Smooth muscle cell (in vitro differentiated cells): ENCODE results near the gene RORC. TPM values are rescaled to one million over a fixed set of nuclear protein-coding genes. Genes with fewer than 3 reads are reported as not detected.

Experiments used
- DNase-seq: peaks from one replicate; lab custom pipeline; 2025; ENCODE audit not compliant: unreplicated experiment; lab: John Stamatoyannopoulos, UW
- H2AFZ ChIP-seq: fragments of 200-600 bp; sonication (generic); 2 replicates; pipeline ENCODE4 v1.6.0; 2016; ENCODE audit warnings: antibody characterized with exemption, low read depth, mild to moderate bottlenecking
- H3F3A ChIP-seq: fragments of 200-600 bp; sonication (generic); 2 replicates; pipeline ENCODE4 v1.6.0; 2017; ENCODE audit warnings: antibody characterized with exemption, low read depth
- H3K27ac ChIP-seq: fragments of 200-600 bp; sonication (generic); 2 replicates; pipeline ENCODE4 v1.5.1; 2016; ENCODE audit warnings: low read depth, mild to moderate bottlenecking
- H3K27me3 ChIP-seq: fragments of 200-600 bp; sonication (generic); 2 replicates; pipeline ENCODE4 v1.6.1; 2016; ENCODE audit warnings: low read depth, mild to moderate bottlenecking
- H3K36me3 ChIP-seq: fragments of 200-600 bp; sonication (generic); 2 replicates; pipeline ENCODE4 v1.5.1; 2016; ENCODE audit warnings: low read depth
- H3K4me1 ChIP-seq: fragments of 200-600 bp; sonication (generic); 2 replicates; pipeline ENCODE4 v1.5.1; 2016; ENCODE audit warnings: low read depth
- H3K4me2 ChIP-seq: fragments of 200-600 bp; sonication (generic); 2 replicates; pipeline ENCODE4 v1.6.0; 2016; ENCODE audit warnings: mild to moderate bottlenecking
- H3K4me3 ChIP-seq: fragments of 200-600 bp; sonication (generic); 2 replicates; pipeline ENCODE4 v1.5.1; 2016; ENCODE audit warnings: mild to moderate bottlenecking
- H3K79me2 ChIP-seq: fragments of 200-600 bp; sonication (generic); 2 replicates; pipeline ENCODE4 v1.6.0; 2016; ENCODE audit warnings: low read depth, mild to moderate bottlenecking
- H3K9ac ChIP-seq: fragments of 200-600 bp; sonication (generic); 2 replicates; pipeline ENCODE4 v1.6.0; 2016; ENCODE audit warnings: low read depth
- H3K9me3 ChIP-seq: fragments of 200-600 bp; sonication (generic); replicated peaks from 2 replicates; pipeline ENCODE4 v1.5.1; 2016; ENCODE audit warnings: low read depth
- H4K20me1 ChIP-seq: fragments of 200-600 bp; sonication (generic); 2 replicates; pipeline ENCODE4 v1.6.0; 2016; ENCODE audit warnings: low read depth
- WGBS: methylation state at CpG from one replicate; pipeline ENCODE4 v1.1.7; 2016; ENCODE audit warnings: low lambda C conversion rate; 5-methylcytosine and 5-hydroxymethylcytosine counted together
- polyA plus RNA-seq: library from polyadenylated mRNA; unstranded; fragments of >200 nt; fragmentation: Nextera tagmentation; extraction: Ambion mirVana; gene quantifications from 2 replicates; pipeline ENCODE4 v1.2.1, GENCODE V29; 2016
- total RNA-seq: library from RNA; depleted of rRNA; stranded (reverse); fragments of >200 nt; gene quantifications from 2 replicates; pipeline ENCODE4 v1.2.3, GENCODE V29; 2014
- TF ChIP-seq, protein P1 (sequence below): fragments of 200-600 bp; sonication (generic); IDR thresholded peaks from 2 replicates; pipeline ENCODE4 v1.5.1; 2017; ENCODE audit warnings: borderline replicate concordance, mild to moderate bottlenecking, antibody characterized with exemption; ENCODE audit not compliant: insufficient read depth, poor library complexity, severe bottlenecking

The RORC gene
- total and polyA plus RNA-seq, 2 experiments from 2014 or later, result not detected

DNA sequence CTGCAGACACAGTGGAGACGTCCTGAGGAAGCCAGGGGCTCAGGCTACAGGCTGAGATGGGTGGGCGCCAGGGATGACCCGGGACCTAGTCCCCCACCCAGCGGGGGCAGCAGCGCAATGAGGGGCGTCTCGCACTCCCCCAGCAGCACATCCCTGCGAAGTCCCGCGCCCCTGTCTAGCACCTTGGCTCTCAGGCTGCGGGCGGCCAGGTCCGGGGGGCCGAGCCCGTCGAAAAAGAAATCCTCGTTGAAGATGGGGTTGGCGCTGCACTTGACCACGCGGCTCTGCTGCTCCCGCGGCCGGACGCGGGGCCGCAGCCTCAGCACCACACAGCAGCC is 6.3 kb upstream of the RORC start:
- 8% methylated on average over 21 of the region's 26 CpGs for WGBS
- H3K9me3 ChIP-seq, result no peaks in the 10 kb centered on the region
- H3K9ac ChIP-seq, result no peak overlapping the region
- no peaks in the 10 kb centered on the region for H3K36me3 ChIP-seq
- peaks cover 29% of the 10 kb centered on the region for H3K27me3 ChIP-seq
- no peak overlapping the region for H3K27ac ChIP-seq
- H3K4me1 ChIP-seq, result peaks cover 3% of the 10 kb centered on the region
- H2AFZ ChIP-seq, result no peak overlapping the region
- no peak for DNase-seq
- H4K20me1 ChIP-seq, result no peaks in the 10 kb centered on the region
- H3K79me2 ChIP-seq, result no peaks in the 10 kb centered on the region
- H3F3A ChIP-seq, result peaks cover 5% of the 10 kb centered on the region
- peak overlapping the region; percentile 41 for H3K4me3 ChIP-seq
- TF ChIP-seq, protein P1, sequence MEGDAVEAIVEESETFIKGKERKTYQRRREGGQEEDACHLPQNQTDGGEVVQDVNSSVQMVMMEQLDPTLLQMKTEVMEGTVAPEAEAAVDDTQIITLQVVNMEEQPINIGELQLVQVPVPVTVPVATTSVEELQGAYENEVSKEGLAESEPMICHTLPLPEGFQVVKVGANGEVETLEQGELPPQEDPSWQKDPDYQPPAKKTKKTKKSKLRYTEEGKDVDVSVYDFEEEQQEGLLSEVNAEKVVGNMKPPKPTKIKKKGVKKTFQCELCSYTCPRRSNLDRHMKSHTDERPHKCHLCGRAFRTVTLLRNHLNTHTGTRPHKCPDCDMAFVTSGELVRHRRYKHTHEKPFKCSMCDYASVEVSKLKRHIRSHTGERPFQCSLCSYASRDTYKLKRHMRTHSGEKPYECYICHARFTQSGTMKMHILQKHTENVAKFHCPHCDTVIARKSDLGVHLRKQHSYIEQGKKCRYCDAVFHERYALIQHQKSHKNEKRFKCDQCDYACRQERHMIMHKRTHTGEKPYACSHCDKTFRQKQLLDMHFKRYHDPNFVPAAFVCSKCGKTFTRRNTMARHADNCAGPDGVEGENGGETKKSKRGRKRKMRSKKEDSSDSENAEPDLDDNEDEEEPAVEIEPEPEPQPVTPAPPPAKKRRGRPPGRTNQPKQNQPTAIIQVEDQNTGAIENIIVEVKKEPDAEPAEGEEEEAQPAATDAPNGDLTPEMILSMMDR, result no peak
- H3K4me2 ChIP-seq, result peak overlapping the region; percentile 92

DNA sequence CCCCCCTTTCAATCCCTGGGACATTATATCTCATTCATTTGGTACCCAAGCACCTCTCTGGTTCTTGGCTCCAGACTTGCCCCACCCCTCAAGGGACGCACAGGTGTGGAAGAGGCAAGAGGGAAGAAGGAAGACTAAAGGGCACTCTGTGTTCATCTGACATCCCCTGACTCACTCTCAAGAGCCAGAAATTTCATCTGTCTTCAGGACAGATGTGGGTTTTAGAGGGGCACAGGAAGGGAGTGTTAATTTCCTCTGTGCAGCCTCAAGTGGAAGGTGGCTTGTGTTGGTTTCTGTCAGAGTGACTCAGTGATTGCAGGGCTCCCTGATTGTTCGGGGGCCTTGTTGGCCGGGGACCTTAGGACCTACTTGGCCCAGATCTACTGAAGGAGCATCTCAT is 5.6 kb upstream of the RORC start:
- Histone ChIP-seq H3K9me3 (no peaks in the 10 kb centered on the region), H3K4me2 (no peak overlapping the region), H3K4me1 (peaks cover 3% of the 10 kb centered on the region), H3K79me2 (no peaks in the 10 kb centered on the region), H3K36me3 (no peaks in the 10 kb centered on the region), H3K9ac (no peak overlapping the region), H3K27ac (no peak overlapping the region), H4K20me1 (no peaks in the 10 kb centered on the region), H2AFZ (no peak overlapping the region), H3K27me3 (peaks cover 29% of the 10 kb centered on the region), H3F3A (peaks cover 5% of the 10 kb centered on the region), H3K4me3 (no peak overlapping the region)
- DNase-seq, result no peak
- TF ChIP-seq, protein P1, result no peak
- WGBS, result 65% methylated on average over 3 of the region's 3 CpGs

DNA sequence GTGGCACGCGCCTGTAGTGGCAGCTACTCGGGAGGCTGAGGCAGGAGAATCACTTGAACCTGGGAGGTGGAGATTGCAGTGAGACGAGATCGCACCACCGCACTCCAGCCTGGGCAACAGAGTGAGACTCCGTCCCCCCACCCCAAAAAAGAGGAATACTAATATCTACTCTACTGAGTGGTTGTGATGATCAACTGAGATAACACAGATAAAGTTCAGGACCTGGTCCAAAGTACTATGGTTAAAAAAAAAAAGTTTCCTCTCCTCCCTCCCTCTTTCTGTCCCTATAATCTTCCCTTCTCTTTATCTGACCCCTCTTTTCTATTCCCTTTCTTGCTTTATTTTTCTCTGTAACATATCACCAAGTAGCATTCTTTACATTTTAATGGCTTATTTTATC is 4.0 kb upstream of the RORC start:
- WGBS, result 93% methylated on average over 7 of the region's 7 CpGs
- Histone ChIP-seq H3K4me1 (peaks cover 3% of the 10 kb centered on the region), H3K9ac (no peak overlapping the region), H3K9me3 (no peaks in the 10 kb centered on the region), H3K27ac (no peak overlapping the region), H3K4me2 (no peak overlapping the region), H3K36me3 (no peaks in the 10 kb centered on the region), H3K79me2 (no peaks in the 10 kb centered on the region), H3F3A (peaks cover 5% of the 10 kb centered on the region), H3K27me3 (peaks cover 29% of the 10 kb centered on the region), H4K20me1 (no peaks in the 10 kb centered on the region), H2AFZ (no peak overlapping the region), H3K4me3 (no peak overlapping the region)
- DNase-seq, result no peak
- TF ChIP-seq, protein P1, result no peak

DNA sequence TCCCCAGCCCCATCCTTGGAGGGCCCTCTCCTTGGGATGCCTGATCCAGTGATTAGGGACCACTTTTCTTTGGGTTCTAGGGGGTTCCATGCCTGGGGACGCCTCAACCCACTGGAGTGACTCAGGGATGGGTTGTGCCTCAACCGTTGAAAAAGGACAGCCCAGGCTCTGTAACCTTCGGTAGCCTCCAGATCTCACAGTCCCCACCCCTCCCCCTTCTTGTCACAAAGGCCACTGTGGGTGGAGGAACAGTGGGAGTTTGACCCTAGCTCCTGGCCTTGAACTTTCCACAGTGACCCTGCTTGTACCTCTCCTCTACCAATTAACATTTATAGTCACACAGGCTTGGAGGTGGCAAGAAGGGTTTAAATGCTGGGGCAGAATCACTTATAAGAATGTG is 2.6 kb upstream of the RORC start:
- no peaks in the 10 kb centered on the region for H3K36me3 ChIP-seq
- H3K9ac ChIP-seq, result no peak overlapping the region
- H3F3A ChIP-seq, result peaks cover 5% of the 10 kb centered on the region
- no peak overlapping the region for H3K4me2 ChIP-seq
- H3K27me3 ChIP-seq, result peaks cover 25% of the 10 kb centered on the region
- H2AFZ ChIP-seq, result no peak overlapping the region
- H3K27ac ChIP-seq, result no peak overlapping the region
- H3K4me3 ChIP-seq, result no peak overlapping the region
- TF ChIP-seq, protein P1, result no peak
- H3K9me3 ChIP-seq, result no peaks in the 10 kb centered on the region
- H3K79me2 ChIP-seq, result no peaks in the 10 kb centered on the region
- no peaks in the 10 kb centered on the region for H4K20me1 ChIP-seq
- 73% methylated on average over 3 of the region's 3 CpGs for WGBS
- no peak for DNase-seq
- H3K4me1 ChIP-seq, result peaks cover under 1% of the 10 kb centered on the region
